GM18861 (cell line): Measurements from ENCODE around the gene IL1R2.

Source experiments
- ATAC-seq: cut with Tn5 transposase; IDR thresholded peaks from one replicate; pipeline ENCODE4 v1.9.1; 2021; ENCODE audit not compliant: unreplicated experiment

Gene IL1R2

DNA sequence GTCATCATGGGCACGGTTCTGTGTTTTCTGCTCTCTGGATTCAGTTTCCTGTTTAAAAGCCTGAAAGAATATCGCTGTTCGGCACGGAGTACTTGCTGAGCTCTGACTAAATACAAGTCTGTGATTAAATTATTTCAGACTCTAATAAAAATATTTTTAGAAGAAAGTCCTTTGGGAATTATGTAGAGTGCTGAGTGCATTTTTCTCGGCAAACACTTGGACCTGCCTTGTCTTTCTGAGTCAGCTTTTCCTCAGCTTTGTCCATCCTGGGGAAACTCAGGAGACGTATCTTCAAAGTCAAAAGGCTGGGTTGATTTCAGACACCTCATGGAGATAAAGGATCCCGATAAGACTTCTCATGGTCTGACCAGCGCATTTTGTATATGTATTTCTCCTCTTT, 45.9 kb downstream of the IL1R2 start:
- ATAC-seq: no peak

DNA sequence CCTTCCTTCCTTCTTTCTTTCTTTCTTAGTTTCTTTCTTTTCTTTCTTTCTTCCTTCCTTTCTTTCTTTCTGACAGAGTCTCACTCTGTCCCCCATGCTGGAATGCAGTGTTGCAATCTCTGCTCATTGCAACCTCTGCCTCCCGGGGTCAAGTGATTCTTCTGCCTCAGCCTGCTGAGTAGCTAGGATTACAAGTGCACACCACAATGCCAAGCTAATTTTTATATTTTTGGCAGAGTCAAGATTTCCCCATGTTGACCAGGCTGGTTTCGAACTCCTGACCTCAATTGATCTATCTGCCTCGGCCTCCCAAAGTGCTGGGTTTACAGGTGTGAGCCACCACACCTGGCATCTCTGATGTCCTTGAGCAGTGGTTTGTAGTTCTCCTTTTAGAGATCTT, 48.5 kb downstream of the IL1R2 start:
- ATAC-seq: no peak

DNA sequence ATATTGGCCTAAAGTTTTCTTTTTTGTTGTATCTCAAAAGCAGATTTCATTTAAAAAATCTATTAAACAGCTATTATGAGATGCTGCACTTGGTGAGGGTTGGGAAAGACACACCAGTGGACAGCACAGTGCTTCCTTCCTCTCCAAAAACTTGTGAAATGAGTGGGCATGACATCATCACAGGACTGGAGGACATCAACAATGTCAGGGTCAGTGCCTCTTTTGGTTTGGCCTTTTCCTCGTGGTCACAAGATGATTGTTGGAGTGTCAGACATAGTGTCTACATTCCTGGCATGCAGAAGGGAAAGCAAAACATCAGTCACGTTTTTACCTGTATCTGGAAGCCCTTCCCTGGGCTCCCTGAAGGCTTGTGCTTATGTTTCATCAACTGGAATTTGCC, 49.6 kb downstream of the IL1R2 start:
- ATAC-seq: no peak

DNA sequence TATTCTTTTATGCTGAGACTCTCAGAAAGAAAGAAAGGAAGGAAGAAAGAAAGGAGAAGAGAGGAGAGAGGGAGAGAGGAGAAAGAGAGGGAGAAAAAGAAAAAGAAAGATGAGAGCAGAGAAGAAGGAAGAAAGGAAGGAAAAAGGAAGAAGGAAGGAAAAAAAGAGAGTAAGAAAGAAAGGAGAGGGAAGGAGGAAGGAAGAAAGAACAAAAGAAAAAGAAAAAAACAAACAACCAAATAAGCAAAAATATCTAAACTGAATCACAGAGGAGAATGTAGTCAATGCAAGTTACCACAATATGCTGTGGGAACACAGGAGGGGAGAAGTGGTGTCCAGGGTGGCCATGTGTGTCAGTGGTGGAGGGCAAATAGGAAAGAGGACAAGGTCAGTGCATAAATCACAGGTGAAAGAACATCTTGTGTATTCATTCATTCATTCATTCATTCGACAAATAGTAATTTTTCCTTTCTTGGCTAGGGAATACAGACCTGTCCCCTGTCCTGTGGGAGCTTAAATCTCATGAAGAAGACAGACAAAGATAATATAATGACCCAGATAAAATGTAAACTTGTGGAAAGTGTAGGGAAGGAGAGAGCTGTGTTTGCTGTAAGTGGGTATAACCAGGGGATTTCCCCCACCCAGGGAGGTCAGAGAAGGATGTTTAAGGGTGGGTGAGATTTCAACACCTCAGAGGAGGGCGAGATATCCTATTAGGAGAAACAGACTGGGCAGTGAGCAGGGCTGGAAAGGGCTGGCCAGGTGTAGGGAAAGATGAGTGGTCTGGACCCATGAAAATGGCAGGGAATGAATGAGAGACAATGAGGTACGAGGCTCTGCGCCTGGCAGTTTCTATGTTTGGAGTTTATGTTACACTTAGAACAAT, 50.7 kb downstream of the IL1R2 start:
- ATAC-seq: no peak

DNA sequence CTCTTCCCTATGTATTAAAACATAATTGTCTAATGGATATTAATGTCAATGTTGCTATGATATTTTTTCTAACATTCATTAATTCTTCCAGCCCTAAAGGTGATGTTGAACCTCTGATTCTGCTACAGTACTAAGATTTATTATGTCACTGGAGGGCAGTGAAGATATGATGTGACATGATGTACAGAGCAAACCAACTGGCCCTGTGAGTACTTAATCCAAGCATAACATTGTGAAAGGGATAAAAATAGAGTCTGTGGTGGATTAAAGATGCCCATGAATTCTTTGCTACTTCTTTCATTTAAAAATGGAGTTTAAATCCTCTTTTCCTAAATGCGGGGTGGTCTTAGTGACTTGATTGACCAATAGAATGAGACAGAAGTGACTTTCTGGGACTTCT, 51.8 kb downstream of the IL1R2 start:
- ATAC-seq: no peak

DNA sequence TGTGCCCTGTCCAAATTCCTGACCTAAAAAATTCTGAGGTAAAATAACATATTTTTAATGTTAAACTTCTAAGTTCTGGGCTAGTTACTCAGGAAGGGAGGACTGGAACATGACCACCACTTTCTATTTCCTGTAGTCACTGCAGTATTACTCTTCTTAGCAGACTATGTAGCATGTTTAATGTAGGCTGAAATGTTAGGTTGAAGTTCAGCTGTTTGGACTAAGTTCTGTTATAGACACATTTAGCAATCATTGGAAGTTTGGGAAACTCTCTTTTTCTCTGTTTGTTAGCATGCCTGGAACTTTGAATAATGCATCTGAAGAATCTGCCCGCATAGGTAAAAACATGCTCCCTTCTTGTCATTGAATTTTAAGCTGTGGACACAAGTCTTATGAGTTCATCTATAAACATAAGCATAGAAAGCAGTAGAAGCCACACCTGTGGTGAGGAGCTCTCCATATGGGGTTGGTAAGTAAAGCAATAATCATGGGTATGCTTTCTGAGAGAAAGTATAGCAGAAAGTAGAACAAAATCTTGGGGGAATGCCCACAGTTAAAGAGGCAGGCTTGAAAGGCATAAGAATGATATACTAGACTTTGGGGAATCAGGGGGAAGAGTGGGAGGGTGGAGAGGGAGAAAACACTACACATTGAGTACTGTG, 52.6 kb downstream of the IL1R2 start:
- no peak for ATAC-seq

DNA sequence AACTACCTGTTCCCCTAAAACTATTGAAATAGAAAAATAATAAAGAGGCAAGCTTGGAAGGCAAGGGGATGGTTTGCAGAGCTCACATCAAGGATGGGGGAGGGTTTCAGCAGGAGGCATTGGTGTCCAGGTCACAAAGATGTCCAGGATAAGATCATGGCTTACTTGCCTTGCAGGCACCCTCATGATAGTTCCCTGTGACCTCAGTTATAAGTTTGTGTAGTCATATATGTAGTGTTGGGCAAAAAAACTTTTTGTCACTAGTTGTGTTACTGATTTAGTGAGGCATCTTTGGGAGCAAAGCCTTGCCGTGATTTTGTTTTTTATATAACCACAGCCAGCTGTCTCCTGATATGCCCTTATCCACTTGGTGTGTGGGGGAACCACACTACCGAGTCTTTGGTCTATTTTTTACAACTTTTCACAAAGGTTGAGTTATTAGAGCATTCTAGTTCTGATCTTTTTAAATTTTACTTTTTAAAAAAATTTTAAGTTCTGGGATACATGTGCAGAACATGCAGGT, 53.3 kb downstream of the IL1R2 start:
- ATAC-seq: no peak

DNA sequence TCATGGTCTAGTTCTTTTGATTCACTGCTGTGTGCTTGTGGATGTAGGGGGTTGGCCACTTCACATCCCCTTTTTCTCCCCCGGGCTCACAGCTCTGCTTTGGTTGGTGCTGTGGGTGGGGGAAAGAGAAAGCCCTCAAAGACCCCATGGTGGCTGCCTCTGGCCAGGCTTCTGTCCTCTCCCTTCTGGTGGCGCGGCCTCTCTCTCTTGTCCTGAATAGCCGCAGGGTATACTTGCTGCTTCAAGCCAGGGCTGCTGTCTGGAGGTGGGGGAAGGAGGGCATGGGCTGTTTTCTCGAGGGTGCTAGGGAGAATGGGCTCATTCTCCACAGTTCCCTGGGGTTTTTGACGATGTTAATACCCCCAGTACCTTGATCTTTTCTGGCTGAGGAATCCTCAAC, 53.9 kb downstream of the IL1R2 start:
- ATAC-seq: no peak

DNA sequence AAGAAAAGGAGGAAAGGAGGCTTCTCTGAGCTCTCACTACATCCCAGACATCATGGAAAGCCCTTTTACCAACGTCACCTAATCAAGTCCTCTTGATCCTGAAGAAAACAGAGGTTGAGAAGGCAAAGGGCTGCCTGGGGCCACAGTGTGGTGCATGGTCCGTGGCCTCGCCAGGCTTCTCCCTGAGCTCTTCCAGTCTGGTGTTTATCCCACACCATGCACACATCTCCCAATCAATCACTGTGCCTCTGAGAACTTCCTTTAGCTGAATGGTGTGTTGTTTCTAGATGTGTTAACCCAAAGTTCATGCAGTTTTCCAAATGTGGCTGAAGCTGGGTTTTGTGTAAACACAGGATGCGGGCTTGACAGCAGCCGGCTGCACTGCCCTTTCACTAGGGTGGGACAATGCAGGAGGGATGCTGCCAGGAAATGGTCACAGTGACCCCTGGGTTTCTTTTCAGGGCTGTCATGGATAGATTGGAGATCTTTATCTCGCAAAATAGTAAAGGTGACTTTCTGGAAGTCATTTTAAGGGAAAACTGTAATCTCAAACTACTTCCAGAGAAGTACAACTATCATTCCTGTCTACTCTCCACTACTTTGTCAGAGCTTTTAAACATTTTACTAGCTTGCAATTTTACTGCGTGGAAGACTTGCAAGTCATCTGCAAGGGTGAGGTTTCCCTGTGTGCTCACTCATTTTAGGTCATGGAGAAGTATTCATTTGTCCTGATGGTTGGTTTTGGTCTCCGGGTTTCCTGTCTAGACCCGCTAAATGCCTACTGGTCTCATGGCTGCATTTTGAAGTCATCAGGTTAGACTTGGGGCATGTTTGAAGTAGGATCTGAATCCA, 54.6 kb downstream of the IL1R2 start:
- ATAC-seq: no peak

DNA sequence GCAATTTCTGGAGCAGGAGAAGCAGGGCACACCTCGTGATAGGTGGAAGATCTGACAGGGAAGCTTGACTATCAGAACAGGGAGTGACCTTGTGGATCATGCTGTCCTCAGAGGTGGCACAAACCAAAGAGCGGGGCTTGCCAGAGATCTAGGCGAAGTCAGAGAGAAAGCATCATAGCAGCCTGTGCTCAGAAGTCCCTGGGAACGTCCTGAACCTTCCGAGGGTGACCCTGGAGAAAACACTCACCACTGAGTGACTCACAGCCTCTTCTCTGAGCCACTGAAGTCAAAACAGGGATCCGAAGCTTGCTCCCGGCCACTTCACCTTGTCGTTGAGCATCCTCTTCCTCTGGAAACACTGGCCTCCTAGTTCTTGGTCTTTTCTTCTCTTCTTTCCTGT, 56.7 kb downstream of the IL1R2 start:
- ATAC-seq: no peak

DNA sequence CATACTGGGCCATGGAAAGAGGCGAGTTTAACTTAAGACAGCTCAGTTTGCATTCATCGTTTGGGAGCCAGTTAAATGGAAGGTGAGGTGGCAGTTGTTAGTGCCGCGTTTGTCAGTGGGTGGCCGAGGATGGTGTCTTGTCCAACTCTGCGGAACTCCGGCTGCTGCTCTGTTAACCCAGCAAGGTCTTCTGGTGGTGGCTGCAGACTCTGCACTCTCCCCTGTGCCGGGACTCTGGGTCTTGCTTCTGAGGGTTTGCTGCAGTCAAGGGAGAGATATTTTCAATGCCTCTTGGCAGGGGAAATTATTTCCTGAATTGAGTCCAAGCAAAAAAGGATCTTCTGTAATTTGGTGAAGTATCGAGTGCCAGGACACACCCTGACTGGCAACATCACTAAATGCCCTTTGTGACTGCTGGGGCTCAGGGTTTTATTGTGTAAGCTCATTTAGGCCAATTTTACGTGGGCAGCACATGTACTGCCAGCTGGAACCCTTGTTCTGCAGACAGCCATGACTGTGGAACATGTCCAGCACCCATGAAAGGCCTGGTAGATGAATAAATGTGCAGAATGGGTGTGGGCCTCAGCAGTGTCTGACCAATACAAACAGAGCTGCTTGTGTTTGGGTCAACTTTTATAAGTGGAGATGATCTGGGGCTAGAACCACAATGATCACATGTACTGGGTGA, 58.1 kb downstream of the IL1R2 start:
- ATAC-seq: no peak

DNA sequence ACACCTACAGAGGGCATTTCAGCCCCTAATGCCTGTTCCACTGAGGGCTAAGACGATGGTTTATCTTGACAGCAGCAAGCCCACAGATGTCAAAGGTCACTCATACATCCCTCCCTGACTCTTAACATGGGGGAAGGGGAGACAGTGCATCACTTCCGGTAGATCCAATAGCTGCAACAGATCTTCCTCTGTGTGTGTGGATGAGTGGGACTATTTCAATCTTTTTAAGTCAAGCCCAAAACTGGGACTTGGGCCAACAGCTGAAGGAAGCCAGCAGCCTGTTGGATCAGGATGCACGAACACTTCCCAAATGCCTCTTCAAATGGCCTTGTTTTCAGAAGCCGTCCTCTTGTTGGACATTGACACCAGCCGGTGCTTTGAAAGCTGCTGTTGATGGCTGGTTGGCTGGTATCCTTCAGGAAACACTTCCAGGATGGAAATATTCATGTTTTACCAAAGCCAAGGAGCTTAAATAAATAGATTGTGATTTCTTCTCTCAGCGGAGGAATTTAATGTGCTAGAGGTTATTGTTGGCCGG, 59.2 kb downstream of the IL1R2 start:
- no peak for ATAC-seq

DNA sequence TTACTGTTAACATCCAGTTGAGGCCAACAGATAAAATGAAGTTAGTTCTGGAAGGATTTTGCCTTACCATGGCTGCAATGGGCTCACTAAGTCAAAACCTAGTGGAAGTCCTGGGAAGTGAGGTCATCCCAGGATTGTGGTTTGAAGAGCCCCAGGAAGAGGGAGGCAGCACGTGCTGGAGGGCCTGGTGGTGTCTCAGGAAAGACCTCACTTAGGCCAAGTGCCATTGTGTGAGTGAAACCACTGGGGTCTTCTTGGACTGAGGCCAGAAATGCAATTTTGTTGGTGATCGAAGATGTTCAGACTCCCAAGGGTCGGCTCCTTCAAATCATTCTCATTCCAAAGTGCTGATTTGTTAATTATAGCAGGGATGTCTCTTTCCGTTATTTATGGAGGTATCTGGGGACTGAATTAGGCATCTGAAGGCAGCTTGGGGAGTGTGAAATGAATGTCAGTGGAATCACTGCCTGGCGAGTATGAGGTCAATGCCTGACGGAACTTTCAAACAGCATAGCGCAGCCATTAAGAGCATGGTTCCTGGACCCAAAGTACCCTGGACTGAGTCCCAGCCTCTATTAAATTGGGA, 60.0 kb downstream of the IL1R2 start:
- no peak for ATAC-seq

DNA sequence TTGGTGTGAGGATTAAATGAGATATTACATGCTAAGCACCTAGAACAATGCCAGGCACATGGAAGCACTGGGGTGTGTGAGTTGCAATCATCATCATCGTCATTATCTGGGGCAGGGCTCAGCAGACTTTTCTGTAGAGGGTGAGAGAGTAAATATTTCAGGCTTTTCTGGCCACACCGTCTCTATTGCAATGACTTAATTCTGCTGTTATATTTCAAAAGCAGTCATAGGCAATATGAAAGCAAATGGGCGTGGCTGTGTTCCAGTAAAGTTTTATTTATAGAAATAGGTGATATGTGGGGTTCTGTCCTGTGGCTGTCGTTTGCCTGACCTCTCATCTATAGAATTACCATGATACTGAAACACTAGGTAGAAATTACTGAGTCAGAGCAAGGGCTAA, 60.6 kb downstream of the IL1R2 start:
- ATAC-seq: no peak

DNA sequence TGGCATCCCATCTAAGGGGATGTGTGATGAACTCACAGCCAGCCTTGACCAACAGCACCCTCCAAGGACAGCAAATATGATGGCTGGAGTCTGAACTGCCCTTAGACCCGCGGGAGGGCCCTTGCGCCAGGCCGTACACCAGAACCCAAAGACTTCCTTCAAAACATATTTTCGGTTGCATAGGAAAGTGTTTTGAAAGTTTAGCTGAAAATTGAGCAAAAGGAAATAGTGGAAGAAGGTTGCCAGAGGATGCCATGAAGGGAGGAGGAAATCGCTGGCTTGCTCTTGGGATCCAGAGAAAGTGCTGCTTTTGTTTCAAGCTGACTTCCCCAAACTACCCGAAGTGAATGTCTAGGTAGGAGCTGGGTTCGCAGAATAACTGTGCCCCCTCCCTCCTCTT, 61.3 kb downstream of the IL1R2 start:
- no peak for ATAC-seq

DNA sequence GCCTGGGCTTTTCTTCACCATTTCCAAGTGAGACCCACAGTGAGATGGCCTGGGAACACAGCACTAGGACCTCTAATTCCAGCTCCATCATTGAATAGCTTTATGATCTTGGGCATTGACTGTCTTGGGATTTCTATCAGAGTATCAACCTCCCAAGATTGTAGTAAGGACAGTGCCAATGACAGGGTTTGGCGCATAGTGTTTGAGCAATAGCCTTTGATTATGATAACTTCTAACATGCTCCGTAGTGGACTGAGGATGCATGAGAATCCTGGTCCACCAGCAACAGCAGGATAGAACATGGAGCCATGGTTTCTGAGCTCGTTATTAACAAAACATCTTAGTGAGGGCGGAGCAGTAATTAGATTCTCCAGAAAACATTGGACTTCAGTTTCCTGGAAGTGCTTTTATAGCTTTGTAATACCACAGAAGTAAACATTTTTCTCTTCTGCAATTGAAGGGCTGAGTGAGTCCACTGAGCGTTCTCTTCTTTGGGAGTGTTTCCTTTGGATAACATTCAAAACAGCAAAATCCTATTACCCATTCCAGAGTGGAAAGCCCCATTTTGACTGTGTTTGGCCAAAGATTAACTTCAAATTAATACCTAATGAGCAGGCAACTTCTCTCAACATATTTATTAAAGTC, 63.7 kb downstream of the IL1R2 start:
- ATAC-seq: no peak

DNA sequence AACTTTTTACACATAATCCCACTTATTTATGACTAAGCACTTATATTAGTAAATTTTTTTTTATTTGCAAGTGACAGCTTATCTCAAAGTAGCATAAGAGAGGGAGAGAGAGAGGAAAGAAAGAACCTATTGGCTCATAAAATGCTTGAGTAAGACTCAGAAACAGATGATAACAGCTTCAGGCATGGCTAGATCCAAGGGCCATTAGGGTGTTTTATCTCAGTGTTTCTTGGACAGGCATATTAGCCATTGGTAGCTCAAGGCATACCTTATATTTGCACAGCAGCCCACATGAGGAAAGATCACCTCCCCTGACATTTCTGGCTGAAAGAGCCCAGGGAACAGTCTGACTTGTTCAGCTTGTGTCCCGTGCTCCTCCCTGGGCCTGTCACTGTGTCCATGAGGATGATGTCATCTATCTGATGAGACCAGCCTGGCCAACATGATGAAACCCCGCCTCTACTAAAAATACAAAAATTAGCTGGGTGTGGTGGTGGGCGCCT, 64.4 kb downstream of the IL1R2 start:
- ATAC-seq: no peak

DNA sequence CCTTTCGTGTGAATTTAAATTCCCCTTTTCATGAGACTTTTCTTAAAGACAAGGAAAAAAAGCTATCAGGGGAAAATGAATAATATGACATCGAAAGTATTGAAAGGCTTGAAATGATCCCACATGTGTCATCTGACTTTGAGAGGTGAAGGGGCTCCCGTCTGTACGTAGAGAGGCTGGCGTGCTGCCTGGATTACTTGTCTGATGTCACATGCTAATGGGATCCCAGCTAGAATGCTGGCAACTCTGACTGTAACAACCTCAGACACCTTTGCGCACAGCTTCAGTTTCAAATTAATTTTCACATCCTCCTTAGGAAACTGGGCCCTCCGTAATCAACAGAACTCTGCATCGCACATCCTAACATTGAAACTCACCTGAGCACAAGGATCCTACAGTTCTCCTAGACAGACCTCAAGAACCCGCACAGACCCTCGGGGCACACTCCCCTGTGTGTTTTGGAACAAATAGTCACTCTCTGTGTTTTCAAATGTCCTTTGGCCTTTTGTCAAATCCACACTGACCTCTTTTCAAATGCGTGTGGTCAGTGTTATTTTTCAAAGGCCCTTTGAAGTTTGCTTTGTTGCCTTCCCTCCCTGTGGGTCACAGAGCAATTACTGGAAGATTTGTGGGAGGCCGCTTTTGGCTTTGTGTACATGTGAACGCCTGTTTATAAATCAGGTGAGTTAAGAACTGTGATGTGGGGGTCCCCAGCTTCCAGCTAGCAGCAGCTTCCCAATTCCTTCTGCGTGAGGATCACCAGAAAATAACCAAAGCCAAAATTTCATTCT, 65.9 kb downstream of the IL1R2 start:
- no peak for ATAC-seq
